GM06990 (cell line): Measurements from ENCODE around the gene MLXIP.

Experiments used
- DNase-seq: peaks from one replicate; pipeline ENCODE4 v3.0.0-alpha.2; 2011; ENCODE audit not compliant: insufficient read length; ENCODE audit errors: extremely low read depth
- H3K27me3 ChIP-seq: replicated peaks from 2 replicates; pipeline ENCODE4 v1.6.0; 2011; ENCODE audit warnings: low read length; ENCODE audit not compliant: control insufficient read depth, insufficient read depth
- H3K36me3 ChIP-seq: 2 replicates; pipeline ENCODE4 v1.5.1; 2011; ENCODE audit warnings: low read length; ENCODE audit not compliant: control insufficient read depth, insufficient read depth
- H3K4me3 ChIP-seq: replicated peaks from 2 replicates; pipeline ENCODE4 v1.5.1; 2011; ENCODE audit warnings: low read depth, mild to moderate bottlenecking, control low read depth, low read length
- TF ChIP-seq, protein P1 (sequence below): IDR thresholded peaks from 2 replicates; pipeline ENCODE4 v1.5.1; 2011; ENCODE audit warnings: low read length, control low read depth, mild to moderate bottlenecking, inconsistent platforms; ENCODE audit not compliant: insufficient read depth, poor library complexity, severe bottlenecking

The MLXIP gene

DNA sequence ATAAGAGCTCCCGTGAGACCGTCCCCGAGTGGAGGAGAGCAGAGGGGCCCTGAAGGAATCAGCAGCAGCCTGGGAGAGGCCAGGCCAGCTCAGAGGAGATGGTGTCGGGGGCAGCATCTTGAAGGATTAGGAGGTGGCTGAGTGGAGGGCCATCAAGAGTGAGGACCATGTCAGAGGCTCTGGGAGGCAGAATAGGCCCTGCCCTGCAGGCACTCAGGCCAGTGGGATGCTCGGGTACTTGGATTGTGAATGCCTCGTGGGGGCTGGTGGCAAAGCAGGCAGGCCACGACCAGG, 47.7 kb downstream of the MLXIP start:
- TF ChIP-seq, protein P1, sequence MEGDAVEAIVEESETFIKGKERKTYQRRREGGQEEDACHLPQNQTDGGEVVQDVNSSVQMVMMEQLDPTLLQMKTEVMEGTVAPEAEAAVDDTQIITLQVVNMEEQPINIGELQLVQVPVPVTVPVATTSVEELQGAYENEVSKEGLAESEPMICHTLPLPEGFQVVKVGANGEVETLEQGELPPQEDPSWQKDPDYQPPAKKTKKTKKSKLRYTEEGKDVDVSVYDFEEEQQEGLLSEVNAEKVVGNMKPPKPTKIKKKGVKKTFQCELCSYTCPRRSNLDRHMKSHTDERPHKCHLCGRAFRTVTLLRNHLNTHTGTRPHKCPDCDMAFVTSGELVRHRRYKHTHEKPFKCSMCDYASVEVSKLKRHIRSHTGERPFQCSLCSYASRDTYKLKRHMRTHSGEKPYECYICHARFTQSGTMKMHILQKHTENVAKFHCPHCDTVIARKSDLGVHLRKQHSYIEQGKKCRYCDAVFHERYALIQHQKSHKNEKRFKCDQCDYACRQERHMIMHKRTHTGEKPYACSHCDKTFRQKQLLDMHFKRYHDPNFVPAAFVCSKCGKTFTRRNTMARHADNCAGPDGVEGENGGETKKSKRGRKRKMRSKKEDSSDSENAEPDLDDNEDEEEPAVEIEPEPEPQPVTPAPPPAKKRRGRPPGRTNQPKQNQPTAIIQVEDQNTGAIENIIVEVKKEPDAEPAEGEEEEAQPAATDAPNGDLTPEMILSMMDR = no peak
- no peak for DNase-seq
- H3K36me3 ChIP-seq = peaks cover 4% of the 10 kb centered on the region
- H3K27me3 ChIP-seq = no peaks in the 10 kb centered on the region
- no peak overlapping the region for H3K4me3 ChIP-seq

DNA sequence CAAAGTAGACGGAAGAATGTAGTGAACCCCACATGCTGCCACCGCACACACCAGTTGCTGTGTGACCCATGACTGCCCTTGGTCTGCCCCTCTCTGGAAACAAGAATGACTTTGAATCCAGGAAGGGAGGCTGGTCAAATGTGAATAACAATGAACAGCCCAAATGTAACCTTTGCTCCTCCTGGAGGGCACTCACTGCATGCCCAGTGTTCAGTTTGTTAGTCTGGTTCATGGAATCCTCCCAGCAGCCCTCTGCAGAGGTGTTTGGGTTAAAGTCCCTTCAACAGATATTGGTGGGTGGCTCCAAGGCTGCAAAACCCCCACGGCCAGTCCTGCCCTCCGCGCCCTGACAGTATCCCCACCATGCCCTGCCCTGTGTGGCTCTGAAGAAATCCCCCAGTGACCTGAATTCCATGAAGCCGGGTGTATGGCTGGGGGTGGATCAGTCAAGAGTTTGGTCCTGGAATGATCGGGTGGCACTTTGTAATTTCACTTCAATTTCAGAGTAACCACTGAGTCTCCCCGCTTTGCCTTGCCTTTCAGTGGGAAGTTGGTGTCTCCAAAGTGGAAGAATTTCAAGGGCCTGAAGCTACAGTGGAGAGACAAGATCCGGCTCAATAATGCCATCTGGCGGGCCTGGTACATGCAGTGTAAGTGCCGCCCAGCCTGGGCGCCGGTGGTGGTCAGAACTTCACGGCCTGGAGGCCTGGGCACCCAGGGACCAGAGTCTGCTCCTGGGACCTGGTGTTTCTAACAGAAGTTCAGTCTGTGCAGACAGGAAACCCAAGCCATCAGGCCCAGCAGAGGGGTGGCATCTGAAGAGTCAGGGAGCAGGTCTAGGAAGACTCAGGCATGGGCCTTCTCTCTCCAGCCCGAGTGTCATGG, 48.4 kb downstream of the MLXIP start:
- TF ChIP-seq, protein P1 = no peak
- H3K36me3 ChIP-seq = peaks cover 4% of the 10 kb centered on the region
- DNase-seq = no peak
- H3K4me3 ChIP-seq = no peak overlapping the region
- H3K27me3 ChIP-seq = no peaks in the 10 kb centered on the region

DNA sequence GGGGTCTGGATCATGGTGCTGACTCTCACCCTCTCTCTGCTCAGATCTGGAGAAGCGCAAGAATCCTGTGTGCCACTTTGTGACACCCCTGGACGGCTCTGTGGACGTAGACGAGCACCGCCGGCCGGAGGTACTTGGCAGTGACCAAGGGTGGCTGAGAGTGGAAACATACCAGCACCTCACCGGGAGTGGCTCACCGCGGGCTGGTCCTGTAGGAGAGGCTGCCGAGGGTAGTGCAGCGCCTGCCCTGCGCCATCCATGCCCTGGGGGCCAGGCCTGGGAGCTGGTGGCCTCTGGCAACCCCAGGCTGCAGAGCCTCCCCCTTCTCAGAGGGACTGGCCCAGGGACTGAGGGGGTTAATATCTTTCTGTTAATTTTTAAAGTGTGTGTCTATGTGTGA, 49.3 kb downstream of the MLXIP start:
- Histone ChIP-seq H3K36me3 (peaks cover 4% of the 10 kb centered on the region), H3K27me3 (no peaks in the 10 kb centered on the region), H3K4me3 (no peak overlapping the region)
- TF ChIP-seq, protein P1 = no peak
- DNase-seq = no peak

- Histone ChIP-seq H3K36me3 (peaks cover 4% of the 10 kb centered on the region), H3K4me3 (no peak overlapping the region), H3K27me3 (no peaks in the 10 kb centered on the region)
- TF ChIP-seq, protein P1 = no peak
- DNase-seq = no peak
These were observed 49.9 kb downstream of the MLXIP start for GRCh38 chr12:122128481-122128880.

- no peak overlapping the region for H3K4me3 ChIP-seq
- H3K27me3 ChIP-seq = no peaks in the 10 kb centered on the region
- H3K36me3 ChIP-seq = peaks cover 4% of the 10 kb centered on the region
- TF ChIP-seq, protein P1 = no peak
- no peak for DNase-seq
These were observed 50.6 kb downstream of the MLXIP start for GRCh38 chr12:122129131-122129530.
